ENCODE measurements around the gene PKD1L1.
A peak's percentile ranks its signal among the peaks of the same experiment; 100 is the strongest.
"Not testable (repeated sequence)": the region's sequence is repeated elsewhere in the genome, so short reads cannot be mapped to it uniquely, and the experiment has no call there.

Gene PKD1L1

GRCh38 chr7:47818796-47819606, 129.3 kb downstream of the PKD1L1 start:
- DNase-seq (ENCODE audit: low read depth) = no peak

GRCh38 chr7:47817917-47818316, 130.3 kb downstream of the PKD1L1 start:
- no peak for DNase-seq (ENCODE audit: low read depth)

GRCh38 chr7:47816647-47817046, 131.6 kb downstream of the PKD1L1 start:
- no peak for DNase-seq (ENCODE audit: low read depth)

- no peak for DNase-seq (ENCODE audit: low read depth)
Observed at GRCh38 chr7:47815867-47816266, 132.4 kb downstream of the PKD1L1 start.

- DNase-seq (ENCODE audit: low read depth) = no peak
Observed at GRCh38 chr7:47814905-47815613, 133.2 kb downstream of the PKD1L1 start.

- no peak for DNase-seq (ENCODE audit: low read depth)
Observed at GRCh38 chr7:47813620-47814260, 134.5 kb downstream of the PKD1L1 start.

- no peak for DNase-seq (ENCODE audit: low read depth)
Observed at GRCh38 chr7:47812429-47813136, 135.7 kb downstream of the PKD1L1 start.

GRCh38 chr7:47811632-47812380, 136.5 kb downstream of the PKD1L1 start:
- DNase-seq (ENCODE audit: low read depth) = no peak

GRCh38 chr7:47809387-47809786, 138.9 kb downstream of the PKD1L1 start:
- no peak for DNase-seq (ENCODE audit: low read depth)

- no peak for DNase-seq (ENCODE audit: low read depth)
Observed at GRCh38 chr7:47808321-47808720, 139.9 kb downstream of the PKD1L1 start.

- no peak for DNase-seq (ENCODE audit: low read depth)
Observed at GRCh38 chr7:47807756-47808155, 140.5 kb downstream of the PKD1L1 start.

- no peak for DNase-seq (ENCODE audit: low read depth)
Observed at GRCh38 chr7:47807126-47807525, 141.1 kb downstream of the PKD1L1 start.

GRCh38 chr7:47806701-47807103, 141.6 kb downstream of the PKD1L1 start:
- no peak for DNase-seq (ENCODE audit: low read depth)

- DNase-seq (ENCODE audit: low read depth) = no peak
Observed at GRCh38 chr7:47804767-47805545, 143.3 kb downstream of the PKD1L1 start.

- no peak for DNase-seq (ENCODE audit: low read depth)
Observed at GRCh38 chr7:47803846-47804245, 144.4 kb downstream of the PKD1L1 start.

GRCh38 chr7:47803025-47803424, 145.2 kb downstream of the PKD1L1 start:
- no peak for DNase-seq (ENCODE audit: low read depth)

GRCh38 chr7:47801423-47801822, 146.8 kb downstream of the PKD1L1 start:
- DNase-seq (ENCODE audit: low read depth) = no peak

GRCh38 chr7:47799524-47799923, 148.7 kb downstream of the PKD1L1 start:
- DNase-seq (ENCODE audit: low read depth) = no peak

- no peak for DNase-seq (ENCODE audit: low read depth)
Observed at GRCh38 chr7:47796347-47796746, 151.9 kb downstream of the PKD1L1 start.

- DNase-seq (ENCODE audit: low read depth) = peak; percentile 76
Observed at GRCh38 chr7:47795631-47796030, 152.6 kb downstream of the PKD1L1 start.

GRCh38 chr7:47795126-47795525, 153.1 kb downstream of the PKD1L1 start:
- not testable (repeated sequence) for DNase-seq (ENCODE audit: low read depth)

Data from HS-27A (cell line).